ENCODE measurements around the gene EML6. TPM values are rescaled to one million over a fixed set of nuclear protein-coding genes. Genes with fewer than 3 reads are reported as not detected.

EML6 gene
- polyA plus RNA-seq, 2 of the 4 experiments (the other 2 are of a cell fraction) = 1.4 to 1.5 TPM

GRCh38 chr2:54891909-54892308 is 168.4 kb downstream of the EML6 start (continued):
- TF ChIP-seq POLR2AphosphoS2 (conservative IDR thresholded peaks at IDR 0.05; ENCODE audit: low read length) (no peak), GATA3 (IDR thresholded peaks at IDR 0.05; ENCODE audit: borderline replicate concordance) (no peak)

GRCh38 chr2:54894467-54894866 is 171.0 kb downstream of the EML6 start:
- no peaks in the 10 kb centered on the region for H3K9me3 ChIP-seq
- DNase-seq (ENCODE audit: low read depth in 1 of 2, low spot score in 1 of 2) (no peak), FAIRE-seq (no peak), ATAC-seq (no peak)
- H3K27ac ChIP-seq = no peak overlapping the region
- no peaks in the 10 kb centered on the region for H3K4me1 ChIP-seq
- ChIA-PET POLR2A (no interaction called here), CTCF (interaction anchor here (1.1 to 2.2 kb wide), 5 partner anchors 12 to 280 kb away, joined by 3 to 10 read pairs (median 6); no protein-coding TSS in a partner anchor)
- no peak overlapping the region for H3K4me3 ChIP-seq
- no peak overlapping the region for H3K4me2 ChIP-seq
- TF ChIP-seq SREBF2 (IDR thresholded peaks at IDR 0.05) = no peak
- TF ChIP-seq CBX8 (IDR thresholded peaks at IDR 0.05) = no peak
- TF ChIP-seq HOXB13 (CRISPR knock-in tag; IDR thresholded peaks at IDR 0.05; ENCODE audit: low read depth) = no peak
- TF ChIP-seq MYC (IDR thresholded peaks at IDR 0.05; ENCODE audit: borderline replicate concordance, low read length) = no peak
- TF ChIP-seq ATOH8 (CRISPR knock-in tag; IDR thresholded peaks at IDR 0.05; ENCODE audit: low read depth) = no peak
- TF ChIP-seq JUN (IDR thresholded peaks at IDR 0.05) = no peak
- TF ChIP-seq ZFP36 (IDR thresholded peaks at IDR 0.05; ENCODE audit: borderline replicate concordance, partially characterized antibody) = no peak
- TF ChIP-seq MAFK (IDR thresholded peaks at IDR 0.05; ENCODE audit: partially characterized antibody) = no peak
- TF ChIP-seq CHD2 (IDR thresholded peaks at IDR 0.05; ENCODE audit: low read length, partially characterized antibody) = no peak
- WGBS (ENCODE audit: missing lambda C conversion rate) = 59% methylated on average over 3 of the region's 3 CpGs

- DNase-seq (ENCODE audit: low read depth in 1 of 2, low spot score in 1 of 2) (no peak), FAIRE-seq (no peak), ATAC-seq (no peak)
- no peak overlapping the region for H3K27ac ChIP-seq
- H3K4me2 ChIP-seq = no peak overlapping the region
- no peaks in the 10 kb centered on the region for H3K4me1 ChIP-seq
- CTCF ChIA-PET = interaction anchor here (0.9 to 2.2 kb wide), 4 partner anchors 118 to 279 kb away, joined by 6 to 10 read pairs (median 6); no protein-coding TSS in a partner anchor
- POLR2A ChIA-PET = no interaction called here
- no peaks in the 10 kb centered on the region for H3K9me3 ChIP-seq
- H3K4me3 ChIP-seq = no peak overlapping the region
- TF ChIP-seq CTCF (IDR thresholded peaks at IDR 0.05) (no peak), CHD4 (IDR thresholded peaks at IDR 0.05; ENCODE audit: borderline replicate concordance) (no peak)
- 61% methylated on average over 1 of the region's 1 CpG for WGBS (ENCODE audit: missing lambda C conversion rate)
These were observed 172.3 kb downstream of the EML6 start for GRCh38 chr2:54895730-54896129.

- POLR2A ChIA-PET = no interaction called here
- CTCF ChIA-PET = interaction anchor here (0.7 to 10.0 kb wide), 9 partner anchors 8 to 286 kb away, joined by 3 to 236 read pairs (median 4); partner anchors contain the start of gene RTN4
- no peaks in the 10 kb centered on the region for H3K9me3 ChIP-seq
- H3K4me2 ChIP-seq = no peak overlapping the region
- DNase-seq (ENCODE audit: low read depth in 1 of 2, low spot score in 1 of 2) (no peak), FAIRE-seq (no peak), ATAC-seq (no peak)
- H3K27ac ChIP-seq = no peak overlapping the region
- H3K4me3 ChIP-seq = no peak overlapping the region
- WGBS (ENCODE audit: missing lambda C conversion rate) = 62% methylated on average over 11 of the region's 11 CpGs
- no peaks in the 10 kb centered on the region for H3K4me1 ChIP-seq
- TF ChIP-seq ZNF302 (CRISPR knock-in tag; IDR thresholded peaks at IDR 0.05) (no peak), RARB (CRISPR knock-in tag; IDR thresholded peaks at IDR 0.05) (no peak), ZSCAN20 (CRISPR knock-in tag; IDR thresholded peaks at IDR 0.05) (no peak), REST (IDR thresholded peaks at IDR 0.05) (no peak), NFE2L2 (conservative IDR thresholded peaks at IDR 0.05; ENCODE audit: low read length) (no peak), JUN (IDR thresholded peaks at IDR 0.05) (no peak), HES2 (IDR thresholded peaks at IDR 0.05) (no peak), CEBPB (IDR thresholded peaks at IDR 0.05) (no peak), GATA3 (IDR thresholded peaks at IDR 0.05; ENCODE audit: borderline replicate concordance) (no peak), FOXS1 (CRISPR knock-in tag; IDR thresholded peaks at IDR 0.05) (no peak), EHF (CRISPR knock-in tag; IDR thresholded peaks at IDR 0.05) (no peak), RFX5 (IDR thresholded peaks at IDR 0.05) (no peak), MAZ (IDR thresholded peaks at IDR 0.05; ENCODE audit: borderline replicate concordance, low read depth, low read length) (no peak)
These were observed 174.2 kb downstream of the EML6 start for GRCh38 chr2:54897420-54898310.

All from A549 (cell line).